MM.1S (cell line): ENCODE results near the gene SNX19.

Source experiments
- DNase-seq: peaks from one replicate; pipeline ENCODE4 v3.0.0-alpha.2; 2015
- H2AFZ ChIP-seq: fragments of 300-600 bp; sonication (generic); 2 replicates; pipeline ENCODE4 v1.6.0; 2016; ENCODE audit warnings: antibody characterized with exemption, low read length
- H3F3A ChIP-seq: fragments of 300-600 bp; sonication (generic); 2 replicates; pipeline ENCODE4 v1.6.1; 2016; ENCODE audit warnings: mild to moderate bottlenecking, antibody characterized with exemption, low read length, moderate library complexity, mixed read lengths; ENCODE audit not compliant: insufficient read depth
- H3K27ac ChIP-seq: fragments of 300-600 bp; sonication (generic); 2 replicates; pipeline ENCODE4 v1.5.1; 2016; ENCODE audit warnings: mild to moderate bottlenecking, low read length
- H3K27me3 ChIP-seq: fragments of 300-600 bp; sonication (generic); replicated peaks from 2 replicates; pipeline ENCODE4 v1.6.0; 2016; ENCODE audit warnings: low read length; ENCODE audit not compliant: insufficient read depth
- H3K36me3 ChIP-seq: fragments of 300-600 bp; sonication (generic); replicated peaks from 2 replicates; pipeline ENCODE4 v1.6.1; 2016; ENCODE audit warnings: mild to moderate bottlenecking, low read length, mixed read lengths; ENCODE audit not compliant: insufficient read depth
- H3K4me1 ChIP-seq: fragments of 300-600 bp; sonication (generic); 2 replicates; pipeline ENCODE4 v1.6.1; 2016; ENCODE audit warnings: low read length, mixed read lengths
- H3K4me2 ChIP-seq: fragments of 300-600 bp; sonication (generic); 2 replicates; pipeline ENCODE4 v1.6.0; 2016; ENCODE audit warnings: low read depth, low read length
- H3K4me3 ChIP-seq: fragments of 300-600 bp; sonication (generic); 2 replicates; pipeline ENCODE4 v1.5.1; 2016; ENCODE audit warnings: low read length, mixed read lengths
- H3K79me2 ChIP-seq: fragments of 300-600 bp; sonication (generic); 2 replicates; pipeline ENCODE4 v1.6.1; 2016; ENCODE audit warnings: mixed run types, low read length, mixed read lengths
- H3K9ac ChIP-seq: fragments of 300-600 bp; sonication (generic); 2 replicates; pipeline ENCODE4 v1.6.1; 2016; ENCODE audit warnings: low read length, mixed read lengths
- H3K9me2 ChIP-seq: fragments of 300-600 bp; sonication (generic); replicated peaks from 2 replicates; pipeline ENCODE4 v1.6.1; 2016; ENCODE audit warnings: mild to moderate bottlenecking, low read length, mixed read lengths; ENCODE audit not compliant: insufficient read depth
- H3K9me3 ChIP-seq: fragments of 300-600 bp; sonication (generic); replicated peaks from 2 replicates; pipeline ENCODE4 v1.6.1; 2016; ENCODE audit warnings: mild to moderate bottlenecking, low read length, mixed read lengths; ENCODE audit not compliant: insufficient read depth
- H4K20me1 ChIP-seq: fragments of 300-600 bp; sonication (generic); 2 replicates; pipeline ENCODE4 v1.6.1; 2016; ENCODE audit warnings: mild to moderate bottlenecking, low read length, moderate library complexity, mixed read lengths; ENCODE audit not compliant: insufficient read depth
- CTCF ChIP-seq: fragments of 300-600 bp; sonication (generic); IDR thresholded peaks from 2 replicates; pipeline ENCODE4 v1.5.1; 2016; ENCODE audit warnings: antibody characterized with exemption, low read length, mixed read lengths
- EZH2 ChIP-seq: fragments of 300-600 bp; sonication (generic); optimal IDR thresholded peaks from 2 replicates; pipeline ENCODE3; 2017; ENCODE audit warnings: low read depth, mild to moderate bottlenecking, antibody characterized with exemption, low read length, mixed read lengths
- EZH2phosphoT487 ChIP-seq: fragments of 300-600 bp; sonication (generic); IDR thresholded peaks from 2 replicates; pipeline ENCODE4 v1.6.1; 2018; ENCODE audit warnings: antibody characterized with exemption, low read length

The SNX19 gene

GRCh38 chr11:130913268-130913667, 3.0 kb downstream of the SNX19 start:
- no peak for TF ChIP-seq EZH2phosphoT487
- TF ChIP-seq CTCF = no peak
- no peak for TF ChIP-seq EZH2
- Histone ChIP-seq H3K36me3 (no peaks in the 10 kb centered on the region), H3K9me3 (no peaks in the 10 kb centered on the region), H4K20me1 (no peaks in the 10 kb centered on the region), H3F3A (no peaks in the 10 kb centered on the region), H3K27me3 (no peaks in the 10 kb centered on the region), H3K4me3 (no peak overlapping the region), H3K4me2 (no peak overlapping the region), H3K27ac (no peak overlapping the region), H2AFZ (no peak overlapping the region), H3K4me1 (peaks cover 10% of the 10 kb centered on the region), H3K79me2 (peaks cover 28% of the 10 kb centered on the region), H3K9ac (no peak overlapping the region), H3K9me2 (no peaks in the 10 kb centered on the region)
- no peak for DNase-seq

- H3K27ac ChIP-seq = no peak overlapping the region
- no peak for DNase-seq
Observed at GRCh38 chr11:130912552-130912951, 3.7 kb downstream of the SNX19 start.

GRCh38 chr11:130911306-130911705, 5.0 kb downstream of the SNX19 start:
- Histone ChIP-seq H3K9me2 (no peaks in the 10 kb centered on the region), H4K20me1 (no peaks in the 10 kb centered on the region), H3K4me2 (no peak overlapping the region), H2AFZ (no peak overlapping the region), H3K4me3 (no peak overlapping the region), H3K4me1 (peaks cover 6% of the 10 kb centered on the region), H3K79me2 (peaks cover 28% of the 10 kb centered on the region), H3K27me3 (no peaks in the 10 kb centered on the region), H3K9me3 (no peaks in the 10 kb centered on the region), H3K36me3 (no peaks in the 10 kb centered on the region), H3F3A (no peaks in the 10 kb centered on the region), H3K27ac (no peak overlapping the region), H3K9ac (no peak overlapping the region)
- TF ChIP-seq EZH2phosphoT487 (no peak), EZH2 (no peak), CTCF (no peak)
- DNase-seq = no peak

More at GRCh38 chr11:130912552-130912951, 3.7 kb downstream of the SNX19 start:
- peaks cover 28% of the 10 kb centered on the region for H3K79me2 ChIP-seq
- H3F3A ChIP-seq = no peaks in the 10 kb centered on the region
- H3K9me3 ChIP-seq = no peaks in the 10 kb centered on the region
- no peaks in the 10 kb centered on the region for H3K27me3 ChIP-seq
- no peak overlapping the region for H3K4me3 ChIP-seq
- H3K36me3 ChIP-seq = no peaks in the 10 kb centered on the region
- H3K4me2 ChIP-seq = no peak overlapping the region
- no peaks in the 10 kb centered on the region for H3K9me2 ChIP-seq
- no peak overlapping the region for H2AFZ ChIP-seq
- no peak overlapping the region for H3K9ac ChIP-seq
- H3K4me1 ChIP-seq = peaks cover 10% of the 10 kb centered on the region
- TF ChIP-seq CTCF = no peak
- TF ChIP-seq EZH2phosphoT487 = no peak
- no peak for TF ChIP-seq EZH2
- H4K20me1 ChIP-seq = no peaks in the 10 kb centered on the region
